CD4-positive, alpha-beta T cell treated with Interleukin-1 beta for 1 hour (primary cell): ENCODE results near the gene FAM151A.

Source experiments
- DNase-seq, 2 donors: peaks; one replicate each; pipeline ENCODE4 v3.0.0-alpha.2; 2020 to 2022

FAM151A gene

GRCh38 chr1:54575605-54576290 lies 47.6 kb downstream of the FAM151A start:
- DNase-seq, result no peak

DNA sequence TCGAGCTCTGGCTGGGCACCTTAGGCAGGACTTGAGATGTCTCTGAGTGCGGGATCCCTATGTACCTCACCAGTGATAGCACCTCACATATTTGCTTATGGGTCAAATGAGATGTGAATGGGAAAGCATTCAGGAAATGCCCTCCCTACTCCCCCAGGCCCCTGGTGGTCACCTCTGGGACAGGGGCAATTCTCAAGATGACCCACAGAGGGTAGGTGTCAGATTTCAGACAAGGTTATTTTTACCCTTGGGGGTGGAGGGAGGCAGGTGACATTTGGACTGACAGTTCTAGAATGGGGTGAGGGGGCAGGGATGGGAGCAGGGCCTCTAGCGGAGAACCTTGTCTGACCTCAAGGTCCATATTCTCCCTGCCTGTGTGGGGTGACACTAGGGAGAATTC lies 48.2 kb downstream of the FAM151A start:
- no peak for DNase-seq

DNA sequence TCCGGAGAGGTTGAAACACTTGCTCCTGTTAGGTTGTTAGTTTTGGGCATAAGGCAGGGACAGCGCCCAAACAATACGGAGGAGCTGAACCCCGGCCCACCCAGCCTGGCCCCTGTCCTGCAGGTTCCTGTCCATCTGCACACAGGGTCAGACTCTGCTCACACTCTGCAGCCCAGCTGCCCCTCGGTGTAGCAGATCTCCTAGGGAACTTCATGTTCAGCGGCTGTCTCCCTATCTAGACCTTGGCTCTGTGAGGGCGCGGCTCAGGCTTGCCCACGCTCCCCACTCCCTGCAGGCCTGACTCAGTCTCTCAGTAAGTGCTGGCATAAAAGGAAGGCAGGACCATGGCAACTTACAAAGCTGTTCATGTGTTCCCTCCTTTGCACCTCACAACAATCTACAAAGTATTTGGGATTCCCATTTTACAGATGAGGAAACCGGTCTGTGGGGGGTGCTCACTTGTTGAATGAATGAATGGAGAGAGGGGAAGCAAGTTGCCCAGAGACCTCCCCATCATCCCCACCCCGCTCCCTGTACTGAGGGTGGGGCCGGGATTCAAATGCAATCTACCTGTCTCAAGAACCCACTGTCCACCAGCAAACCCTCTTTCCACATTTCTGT lies 49.1 kb downstream of the FAM151A start:
- no peak for DNase-seq

GRCh38 chr1:54572542-54572850 lies 50.8 kb downstream of the FAM151A start:
- no peak for DNase-seq

GRCh38 chr1:54571803-54572541 lies 51.4 kb downstream of the FAM151A start:
- no peak for DNase-seq

DNA sequence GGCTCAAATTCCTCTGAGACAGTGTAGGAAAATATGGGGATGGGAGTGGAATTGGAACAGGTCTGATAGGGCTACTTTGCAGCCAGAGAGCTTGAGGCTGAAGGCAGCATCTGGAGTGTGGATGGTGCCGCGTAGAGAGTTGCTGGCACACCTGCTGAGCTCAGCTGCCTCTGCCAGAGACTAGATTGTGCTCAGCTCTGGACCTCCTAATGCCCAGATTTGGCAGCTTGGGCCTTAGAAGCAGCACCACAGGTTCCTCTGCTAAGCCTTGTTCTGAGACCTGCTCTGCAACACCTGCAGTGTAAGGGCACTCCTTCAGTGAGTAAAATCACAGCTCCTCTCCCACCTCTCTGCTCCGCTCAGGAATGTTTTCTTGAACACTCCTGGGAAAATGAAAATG lies 52.0 kb downstream of the FAM151A start:
- DNase-seq, result no peak

DNA sequence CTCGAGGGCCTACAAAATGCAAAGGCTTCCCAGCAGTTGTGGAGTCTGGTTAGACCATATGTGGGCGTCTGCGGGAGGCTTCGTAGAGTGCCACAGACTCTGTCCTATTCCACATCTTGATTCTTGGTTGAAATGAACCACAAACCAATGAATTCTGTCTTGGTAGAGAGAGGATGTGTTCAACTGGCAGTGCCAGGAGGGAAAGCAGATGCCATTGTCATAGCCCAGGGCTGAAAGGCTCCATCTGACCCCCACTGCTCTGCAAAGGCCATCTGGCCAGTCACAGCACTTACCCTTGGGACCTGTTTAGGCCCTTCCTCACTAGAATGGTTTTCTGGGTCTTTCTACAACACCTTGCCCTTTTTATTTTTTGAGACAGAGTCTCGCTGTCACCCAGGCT lies 53.2 kb downstream of the FAM151A start:
- no peak for DNase-seq

DNA sequence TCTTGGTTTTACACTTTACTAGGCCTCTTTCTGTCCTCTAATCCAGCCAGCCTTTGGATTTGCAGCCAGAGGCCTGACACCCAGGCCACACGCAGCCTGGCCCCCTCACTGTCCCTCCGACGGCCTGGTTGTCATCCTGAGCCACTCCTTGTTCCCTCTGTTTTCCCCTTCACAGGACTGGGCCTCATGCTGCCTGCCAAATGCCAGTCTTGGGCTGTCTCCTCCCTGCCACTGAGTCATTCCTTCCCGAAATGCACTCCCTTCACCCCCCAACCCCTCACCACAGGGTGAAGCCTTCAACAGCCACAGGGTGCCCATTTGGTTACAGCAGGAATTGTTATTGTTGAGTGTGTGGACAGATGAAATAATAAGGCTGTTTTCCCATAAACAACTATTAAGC lies 54.0 kb downstream of the FAM151A start:
- DNase-seq, result no peak

DNA sequence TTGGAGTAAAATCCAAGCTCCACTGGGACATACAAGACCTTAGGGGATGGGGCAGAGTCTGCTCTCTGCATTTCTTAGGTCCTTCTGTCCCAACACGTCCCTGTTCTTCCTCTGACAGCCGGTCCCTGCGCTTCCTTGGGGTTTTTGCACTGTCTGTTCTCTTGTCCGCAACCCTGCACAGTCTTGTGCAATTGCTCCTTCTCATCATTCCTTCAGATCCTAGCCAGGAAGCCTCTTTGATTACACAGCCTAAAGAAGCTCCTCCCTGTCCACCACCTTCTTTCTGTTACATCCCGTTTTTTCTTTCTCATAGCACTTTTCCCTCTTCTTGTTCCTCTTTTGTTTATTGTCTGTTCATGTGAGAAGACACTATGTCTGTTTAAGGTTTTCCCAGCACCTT lies 55.4 kb downstream of the FAM151A start:
- no peak for DNase-seq

GRCh38 chr1:54566438-54567141 lies 56.7 kb downstream of the FAM151A start:
- DNase-seq, result no peak

- no peak for DNase-seq
Observed at GRCh38 chr1:54565113-54565501, 58.2 kb downstream of the FAM151A start.

DNA sequence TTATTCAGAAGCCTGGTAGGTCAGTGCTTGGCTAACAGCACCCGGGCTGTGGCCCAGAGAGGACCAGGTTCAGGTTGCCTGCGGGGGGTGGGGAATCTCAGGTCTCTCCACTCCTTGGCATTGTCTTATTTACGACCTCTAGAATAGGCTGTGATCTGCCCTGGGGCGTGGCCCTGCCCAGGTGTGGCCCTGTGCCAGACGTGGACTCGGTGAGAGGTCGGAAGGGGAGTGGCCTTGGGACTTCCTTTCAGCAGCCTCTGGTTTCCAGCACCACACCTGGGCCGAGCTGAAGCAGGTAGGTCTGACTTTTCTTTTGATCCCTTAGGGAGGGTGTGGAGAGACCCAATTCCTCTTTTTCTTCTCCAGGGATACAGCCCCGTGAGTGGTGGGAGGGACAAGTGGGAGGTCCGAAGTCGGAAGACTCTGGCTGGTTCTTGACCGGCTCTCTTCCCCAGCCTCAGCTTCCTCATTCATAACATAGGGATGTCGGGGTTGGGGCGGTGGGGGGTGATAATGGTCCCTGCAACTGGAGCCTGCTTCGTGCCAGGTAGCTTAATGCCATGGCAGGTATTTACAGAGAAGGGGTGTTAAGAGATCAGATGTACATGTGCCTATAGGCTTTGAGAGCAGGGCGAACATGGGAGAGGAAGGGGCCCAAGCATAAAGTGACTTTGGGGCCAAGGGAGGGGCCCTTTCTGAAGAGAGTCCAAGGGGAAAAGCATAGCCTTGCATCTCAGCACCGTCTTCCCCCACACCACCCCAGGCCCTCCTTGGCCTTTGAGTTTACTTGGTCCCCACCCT lies 58.8 kb downstream of the FAM151A start:
- no peak for DNase-seq

GRCh38 chr1:54559771-54560231 lies 63.5 kb downstream of the FAM151A start:
- DNase-seq, result no peak
